Tibial nerve (tissue), 4 donors: ENCODE results near the gene TGM1. TPM values are rescaled to one million over a fixed set of nuclear protein-coding genes. Genes with fewer than 3 reads are reported as not detected.

ENCODE experiments used
- DNase-seq, 2 donors: peaks; one replicate each; pipeline ENCODE4 v3.0.0-alpha.2; 2019; ENCODE audit warnings: low spot score in 2 of 2
- H3K27ac ChIP-seq, 4 donors: fragments of 200-600 bp; sonication (generic) in 3 of 4; one replicate each; pipeline ENCODE4 v1.5.1; 2017 to 2019; ENCODE audit warnings: mild to moderate bottlenecking in 1 of 4
- H3K27me3 ChIP-seq, 2 donors: fragments of 200-600 bp; sonication (generic) in 1 of 2; one replicate each; pipeline versions ENCODE4 v1.5.1 to v1.6.0; 2017 to 2019
- H3K36me3 ChIP-seq, 3 donors: fragments of 200-600 bp; sonication (generic); one replicate each; pipeline ENCODE4 v1.5.1; 2018 to 2019
- H3K4me1 ChIP-seq, 4 donors: fragments of 200-600 bp; sonication (generic) in 3 of 4; one replicate each; pipeline ENCODE4 v1.5.1; 2017 to 2019
- H3K4me3 ChIP-seq, 4 donors: fragments of 200-600 bp; sonication (generic) in 3 of 4; one replicate each; pipeline ENCODE4 v1.5.1; 2017 to 2019; ENCODE audit warnings: mild to moderate bottlenecking in 1 of 4, moderate library complexity in 1 of 4
- H3K9me3 ChIP-seq, 4 donors: fragments of 200-600 bp; sonication (generic) in 3 of 4; one replicate each; pipeline ENCODE4 v1.5.1; 2017 to 2019
- CTCF ChIP-seq, 5 experiments: fragments of 200-600 bp in 3 of 5; fragments of 450-650 bp in 2 of 5; sonication (generic) in 3 of 5; IDR thresholded peaks; one replicate each; pipeline ENCODE4 v1.5.1; 2016 to 2019; ENCODE audit warnings: antibody characterized with exemption in 5 of 5, mild to moderate bottlenecking in 3 of 5, moderate library complexity in 2 of 5
- EP300 ChIP-seq, 2 donors: sonication (generic); formaldehyde crosslinking; IDR thresholded peaks; one replicate each; pipeline ENCODE4 v1.6.1; 2017; ENCODE audit warnings: antibody characterized with exemption in 2 of 2, mild to moderate bottlenecking in 1 of 2
- POLR2A ChIP-seq, 2 donors: fragments of 450-650 bp; IDR thresholded peaks; one replicate each; pipeline ENCODE4 v1.6.1; 2017; ENCODE audit warnings: antibody characterized with exemption in 2 of 2, mild to moderate bottlenecking in 2 of 2, moderate library complexity in 2 of 2
- WGBS, 2 donors: methylation state at CpG; one replicate each; pipeline ENCODE4 v1.1.5; 2018; 5-methylcytosine and 5-hydroxymethylcytosine counted together
- total RNA-seq, 4 donors: library from RNA; depleted of rRNA; stranded (reverse); fragments of >200 nt; gene quantifications; one replicate each; pipeline ENCODE4 v1.1.0, GENCODE V29; 2016

TGM1 gene
- total RNA-seq, 4 donors from 2014 or later: 13.5 to 53.5 (median 19.4) TPM

- H3K36me3 ChIP-seq: peaks cover 0 to 3% (median 0%) of the 10 kb centered on the region in 3 donors
- no peaks in the 10 kb centered on the region for H3K27me3 ChIP-seq
- TF ChIP-seq CTCF (IDR thresholded peaks at IDR 0.05) (no peak), EP300 (IDR thresholded peaks at IDR 0.05) (no peak), POLR2A (IDR thresholded peaks at IDR 0.05) (no peak)
- DNase-seq: no peak
- H3K27ac ChIP-seq: no peak overlapping the region
- 82 to 94% methylated on average over 3 to 5 of the region's 5 CpGs for WGBS, 2 donors
- H3K9me3 ChIP-seq: no peaks in the 10 kb centered on the region
- peaks cover 0 to 30% (median 3%) of the 10 kb centered on the region in 4 donors for H3K4me1 ChIP-seq
- no peak overlapping the region for H3K4me3 ChIP-seq
Observed at GRCh38 chr14:24283796-24284460, 21.0 kb upstream of the TGM1 start.

GRCh38 chr14:24282736-24283135 is 19.8 kb upstream of the TGM1 start:
- WGBS, 2 donors: 68 to 76% methylated on average over 3 of the region's 3 CpGs
- TF ChIP-seq POLR2A (IDR thresholded peaks at IDR 0.05) (no peak), CTCF (IDR thresholded peaks at IDR 0.05) (no peak), EP300 (IDR thresholded peaks at IDR 0.05) (no peak)
- Histone ChIP-seq H3K36me3 (no peaks in the 10 kb centered on the region), H3K4me3 (no peak overlapping the region), H3K27me3 (no peaks in the 10 kb centered on the region), H3K27ac (no peak overlapping the region), H3K4me1 (peaks cover 0 to 30% (median 8%) of the 10 kb centered on the region in 4 donors), H3K9me3 (no peaks in the 10 kb centered on the region)
- no peak for DNase-seq

GRCh38 chr14:24281636-24282035 is 18.7 kb upstream of the TGM1 start:
- 80 to 93% methylated on average over 7 of the region's 7 CpGs for WGBS, 2 donors
- no peaks in the 10 kb centered on the region for H3K27me3 ChIP-seq
- peaks cover 0 to 34% (median 11%) of the 10 kb centered on the region in 4 donors for H3K4me1 ChIP-seq
- DNase-seq: no peak
- H3K4me3 ChIP-seq: no peak overlapping the region
- H3K27ac ChIP-seq: no peak overlapping the region
- no peaks in the 10 kb centered on the region for H3K36me3 ChIP-seq
- TF ChIP-seq POLR2A (IDR thresholded peaks at IDR 0.05) (no peak), EP300 (IDR thresholded peaks at IDR 0.05) (no peak), CTCF (IDR thresholded peaks at IDR 0.05) (no peak)
- no peaks in the 10 kb centered on the region for H3K9me3 ChIP-seq

GRCh38 chr14:24280797-24281460 is 18.0 kb upstream of the TGM1 start:
- no peak for TF ChIP-seq POLR2A (IDR thresholded peaks at IDR 0.05)
- no peak for TF ChIP-seq CTCF (IDR thresholded peaks at IDR 0.05)
- no peak for TF ChIP-seq EP300 (IDR thresholded peaks at IDR 0.05)
- Histone ChIP-seq H3K9me3 (no peaks in the 10 kb centered on the region), H3K27ac (peak overlapping the region in 2 of 4 donors; percentile 50 to 63), H3K36me3 (no peaks in the 10 kb centered on the region), H3K4me1 (peaks cover 0 to 34% (median 11%) of the 10 kb centered on the region in 4 donors), H3K27me3 (no peaks in the 10 kb centered on the region), H3K4me3 (no peak overlapping the region)
- WGBS, 2 donors: 77 to 79% methylated on average over 6 of the region's 6 CpGs
- no peak for DNase-seq
